WTC11 (cell line): ENCODE results near the gene TCF15. TPM values are rescaled to one million over a fixed set of nuclear protein-coding genes. Genes with fewer than 3 reads are reported as not detected.

Source experiments
- ATAC-seq: fragments of 200-7000 bp; cut with Tn5 transposase; 2 replicates; pipeline ENCODE4 v1.10.0; 2021; ENCODE audit warnings: mild to moderate bottlenecking, moderate library complexity
- CTCF ChIA-PET: fragments of 300-600 bp; sonication (Branson Sonifier 250); formaldehyde crosslinking; loops from one replicate; lab custom pipeline; 2021; ENCODE audit warnings: antibody characterized with exemption; lab: Charles Lee
- POLR2A ChIA-PET: fragments of 350-600 bp; sonication (Branson Sonifier 250); formaldehyde crosslinking; loops from one replicate; lab custom pipeline; 2021; ENCODE audit warnings: antibody characterized with exemption; lab: Charles Lee
- DNase-seq: peaks from one replicate; pipeline ENCODE4 v3.0.0; 2021; ENCODE audit warnings: low spot score
- H3K27ac Mint-ChIP-seq: 2 replicates; pipeline ENCODE4 v1.8.0; 2021; ENCODE audit warnings: mixed read lengths
- H3K27me3 Mint-ChIP-seq: 2 replicates; pipeline ENCODE4 v1.8.0; 2021; ENCODE audit warnings: low read depth, mild to moderate bottlenecking, moderate library complexity, mixed read lengths
- H3K36me3 Mint-ChIP-seq: 2 replicates; pipeline ENCODE4 v1.8.0; 2021; ENCODE audit warnings: mixed read lengths
- H3K4me1 Mint-ChIP-seq: 2 replicates; pipeline ENCODE4 v1.8.0; 2022; ENCODE audit warnings: mixed read lengths
- H3K4me3 Mint-ChIP-seq: 2 replicates; pipeline ENCODE4 v1.8.0; 2021; ENCODE audit warnings: mild to moderate bottlenecking, moderate library complexity, mixed read lengths
- H3K9me3 Mint-ChIP-seq: 2 replicates; pipeline ENCODE4 v1.8.0; 2021; ENCODE audit warnings: mixed read lengths
- ARID4B ChIP-seq: sonication (generic); formaldehyde crosslinking; IDR thresholded peaks from 2 replicates; pipeline ENCODE4 v1.8.0; 2023; ENCODE audit warnings: missing genetic modification reagents, mild to moderate bottlenecking, borderline replicate concordance
- CBFB ChIP-seq: sonication (generic); formaldehyde crosslinking; IDR thresholded peaks from 2 replicates; pipeline ENCODE4 v1.8.1; 2022; ENCODE audit warnings: mild to moderate bottlenecking, low read depth, missing genetic modification reagents
- CREB1 ChIP-seq: sonication (generic); formaldehyde crosslinking; IDR thresholded peaks from 2 replicates; pipeline ENCODE4 v1.8.0; 2023; ENCODE audit warnings: mild to moderate bottlenecking, missing genetic modification reagents
- FOXP1 ChIP-seq: sonication (generic); formaldehyde crosslinking; IDR thresholded peaks from 2 replicates; pipeline ENCODE4 v1.8.0; 2022; ENCODE audit warnings: missing genetic modification reagents, mild to moderate bottlenecking, moderate library complexity, borderline replicate concordance
- FOXP4 ChIP-seq: sonication (generic); formaldehyde crosslinking; IDR thresholded peaks from 2 replicates; pipeline ENCODE4 v1.8.0; 2022; ENCODE audit warnings: mild to moderate bottlenecking, missing genetic modification reagents
- GTF2I ChIP-seq: fragments of 250-450 bp; sonication (Bioruptor Pico); conservative IDR thresholded peaks from 2 replicates; pipeline ENCODE4 v1.4.0; 2021; ENCODE audit warnings: mild to moderate bottlenecking
- NR3C1 ChIP-seq: sonication (generic); formaldehyde crosslinking; conservative IDR thresholded peaks from 2 replicates; pipeline ENCODE4 v1.8.1; 2023; ENCODE audit warnings: low read depth, mild to moderate bottlenecking, missing genetic modification reagents
- ZNF121 ChIP-seq: sonication (generic); formaldehyde crosslinking; IDR thresholded peaks from 2 replicates; pipeline ENCODE4 v1.8.0; 2023; ENCODE audit warnings: missing genetic modification reagents
- ZNF281 ChIP-seq: sonication (generic); formaldehyde crosslinking; IDR thresholded peaks from 2 replicates; pipeline ENCODE4 v1.8.0; 2023; ENCODE audit warnings: mild to moderate bottlenecking, missing genetic modification reagents
- ZNF396 ChIP-seq: fragments of 250-450 bp; sonication (Bioruptor Pico); IDR thresholded peaks from 2 replicates; pipeline ENCODE4 v1.8.0; 2021; ENCODE audit warnings: mild to moderate bottlenecking, moderate library complexity, borderline replicate concordance
- ZNF532 ChIP-seq: fragments of 250-450 bp; sonication (Bioruptor Pico); IDR thresholded peaks from 2 replicates; pipeline ENCODE4 v1.9.0; 2021; ENCODE audit warnings: mild to moderate bottlenecking, borderline replicate concordance
- total RNA-seq: library from RNA; stranded (reverse); gene quantifications from 3 replicates; pipeline ENCODE4 v1.2.3, GENCODE V29; 2021

The TCF15 gene
- total RNA-seq, 1 experiment from 2014 or later: 3.8 TPM

GRCh38 chr20:618980-619379 is 8.9 kb upstream of the TCF15 start:
- Mint-ChIP-seq H3K4me1 (peaks cover 18% of the 10 kb centered on the region), H3K9me3 (peaks cover 13% of the 10 kb centered on the region), H3K36me3 (no peaks in the 10 kb centered on the region), H3K4me3 (no peak overlapping the region), H3K27ac (no peak overlapping the region), H3K27me3 (no peaks in the 10 kb centered on the region; the same call in 1 of the 2 replicates)
- ChIA-PET CTCF (interaction anchor here (0.8 kb wide), 1 partner anchor 21 kb away, joined by 3 read pairs; no protein-coding TSS in a partner anchor), POLR2A (interaction anchor here (0.7 kb wide), 1 partner anchor 34 kb away, joined by 3 read pairs; no protein-coding TSS in a partner anchor)
- TF ChIP-seq ZNF532 (CRISPR knock-in tag): no peak
- no peak for TF ChIP-seq ZNF121 (CRISPR knock-in tag)
- TF ChIP-seq CBFB (CRISPR knock-in tag): no peak
- no peak for TF ChIP-seq NR3C1
- DNase-seq: no peak
- no peak for ATAC-seq

GRCh38 chr20:617934-618690 is 8.0 kb upstream of the TCF15 start:
- Mint-ChIP-seq H3K4me3 (no peak overlapping the region), H3K27me3 (peaks cover 5% of the 10 kb centered on the region), H3K36me3 (no peaks in the 10 kb centered on the region), H3K4me1 (peaks cover 13% of the 10 kb centered on the region), H3K27ac (no peak overlapping the region), H3K9me3 (peaks cover 13% of the 10 kb centered on the region)
- ATAC-seq (no peak), DNase-seq (no peak)
- POLR2A ChIA-PET: interaction anchor here (0.7 kb wide), 1 partner anchor 33 kb away, joined by 3 read pairs; no protein-coding TSS in a partner anchor
- TF ChIP-seq CREB1 (CRISPR knock-in tag) (no peak), GTF2I (CRISPR knock-in tag) (no peak), ARID4B (no peak), ZNF396 (CRISPR knock-in tag) (no peak), FOXP1 (CRISPR knock-in tag) (no peak), ZNF281 (CRISPR knock-in tag) (no peak), FOXP4 (CRISPR knock-in tag) (no peak)
- CTCF ChIA-PET: interaction anchor here (0.8 to 1.8 kb wide), 6 partner anchors 8 to 56 kb away, joined by 3 to 15 read pairs (median 4); no protein-coding TSS in a partner anchor
